GM12878 (cell line): ENCODE results near the gene SLC25A48.

Experiments
- RCOR1 ChIP-seq: conservative IDR thresholded peaks from 2 replicates; pipeline ENCODE4 v1.6.1; 2012; ENCODE audit warnings: low read depth, low read length, improper control_type of control experiment
- TAF1 ChIP-seq: IDR thresholded peaks from 2 replicates; pipeline ENCODE4 v1.6.1; 2011; ENCODE audit warnings: mild to moderate bottlenecking, low read depth, low read length, borderline replicate concordance
- TF ChIP-seq, protein P1 (sequence below): IDR thresholded peaks from 2 replicates; pipeline ENCODE4 v1.6.1; 2012; ENCODE audit warnings: low read length, inconsistent platforms

DNA sequence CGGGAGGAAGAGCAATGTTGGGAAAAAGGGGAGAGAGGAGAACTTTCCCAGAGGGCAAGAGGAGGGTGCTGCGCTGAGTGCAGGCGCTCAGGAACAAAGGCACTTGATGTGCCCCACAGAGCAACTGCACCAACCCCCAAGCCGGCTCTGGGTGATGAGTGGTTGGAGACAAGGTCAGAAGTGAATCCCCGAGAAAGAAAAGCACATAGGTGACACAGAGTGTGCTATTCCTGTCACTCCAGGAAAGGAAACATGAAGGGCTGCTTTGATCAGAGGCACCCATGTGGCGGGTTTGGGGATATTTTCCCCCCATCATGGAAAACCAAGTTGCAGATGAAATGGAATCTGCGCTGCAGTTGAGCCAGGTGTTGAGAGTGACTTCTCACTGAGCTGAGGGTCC lies 20.7 kb upstream of the SLC25A48 start:
- TF ChIP-seq, protein P1, sequence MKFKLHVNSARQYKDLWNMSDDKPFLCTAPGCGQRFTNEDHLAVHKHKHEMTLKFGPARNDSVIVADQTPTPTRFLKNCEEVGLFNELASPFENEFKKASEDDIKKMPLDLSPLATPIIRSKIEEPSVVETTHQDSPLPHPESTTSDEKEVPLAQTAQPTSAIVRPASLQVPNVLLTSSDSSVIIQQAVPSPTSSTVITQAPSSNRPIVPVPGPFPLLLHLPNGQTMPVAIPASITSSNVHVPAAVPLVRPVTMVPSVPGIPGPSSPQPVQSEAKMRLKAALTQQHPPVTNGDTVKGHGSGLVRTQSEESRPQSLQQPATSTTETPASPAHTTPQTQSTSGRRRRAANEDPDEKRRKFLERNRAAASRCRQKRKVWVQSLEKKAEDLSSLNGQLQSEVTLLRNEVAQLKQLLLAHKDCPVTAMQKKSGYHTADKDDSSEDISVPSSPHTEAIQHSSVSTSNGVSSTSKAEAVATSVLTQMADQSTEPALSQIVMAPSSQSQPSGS: no peak
- TF ChIP-seq RCOR1 (no peak), TAF1 (no peak)
